ENCODE measurements around the gene PIP5K1A. TPM values are rescaled to one million over a fixed set of nuclear protein-coding genes. Genes with fewer than 3 reads are reported as not detected.

Gene PIP5K1A
- polyA plus RNA-seq, 1 of the 3 experiments (the other 2 are of a cell fraction) = 66.0 TPM

DNA sequence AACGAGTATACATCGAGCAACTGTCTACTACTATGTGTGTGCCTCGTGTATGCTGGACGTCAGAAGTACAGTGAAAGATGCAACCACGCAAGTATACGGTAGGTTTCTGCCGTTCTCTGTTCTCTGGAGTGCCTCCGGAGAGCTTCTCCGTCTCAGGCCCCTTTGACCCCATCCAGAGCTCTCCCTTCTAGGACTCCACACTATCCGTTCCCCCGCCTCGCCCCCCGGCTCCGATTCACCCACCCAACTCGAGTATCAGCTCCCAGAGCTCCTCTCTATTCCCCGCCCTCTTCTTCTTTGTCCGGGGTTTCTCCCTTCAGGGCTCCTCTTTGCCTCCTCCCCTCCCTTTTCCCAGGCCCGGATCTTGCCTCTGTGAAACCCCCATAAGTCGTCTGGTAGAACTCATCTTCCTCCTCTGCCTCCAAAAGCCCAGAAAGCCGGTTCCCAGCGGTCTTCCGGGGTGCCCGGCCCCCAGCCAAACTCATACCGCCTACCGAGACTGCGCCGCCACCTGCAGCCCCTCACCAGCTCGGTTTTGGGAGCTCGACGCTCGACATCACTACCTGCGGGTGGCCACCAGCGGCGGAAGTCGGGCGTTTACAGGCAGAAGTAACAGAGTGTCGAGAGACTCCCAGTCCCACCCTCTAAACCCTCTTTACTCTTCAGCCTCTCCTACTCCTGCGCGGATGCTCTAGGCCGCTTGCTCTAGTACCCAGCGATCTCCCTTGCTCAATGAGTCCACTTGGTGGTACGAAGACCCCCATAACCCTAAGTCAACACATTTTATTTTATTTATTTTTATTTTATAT is 8.5 kb upstream of the PIP5K1A start, which contains the start of gene VPS72 (continued):
- TF ChIP-seq TCF12 (IDR thresholded peaks at IDR 0.05) = peak; percentile 47; the same call in 1 of the 2 replicates
- TF ChIP-seq POLR2AphosphoS5 (IDR thresholded peaks at IDR 0.05; ENCODE audit: low read depth, low read length) = peak; percentile 99
- no peak for TF ChIP-seq RAD21 (IDR thresholded peaks at IDR 0.05; ENCODE audit: low read length)
- TF ChIP-seq, protein P1, sequence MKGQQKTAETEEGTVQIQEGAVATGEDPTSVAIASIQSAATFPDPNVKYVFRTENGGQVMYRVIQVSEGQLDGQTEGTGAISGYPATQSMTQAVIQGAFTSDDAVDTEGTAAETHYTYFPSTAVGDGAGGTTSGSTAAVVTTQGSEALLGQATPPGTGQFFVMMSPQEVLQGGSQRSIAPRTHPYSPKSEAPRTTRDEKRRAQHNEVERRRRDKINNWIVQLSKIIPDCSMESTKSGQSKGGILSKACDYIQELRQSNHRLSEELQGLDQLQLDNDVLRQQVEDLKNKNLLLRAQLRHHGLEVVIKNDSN (IDR thresholded peaks at IDR 0.05; ENCODE audit: borderline replicate concordance, low read depth) = no peak; the same call in 1 of the 2 replicates
- TF ChIP-seq SIN3A (IDR thresholded peaks at IDR 0.05; ENCODE audit: borderline replicate concordance, low read depth, low read length) = peak; percentile 98
- no peak for TF ChIP-seq FOXM1 (IDR thresholded peaks at IDR 0.05; ENCODE audit: low read depth)
- TF ChIP-seq FOSL2 (IDR thresholded peaks at IDR 0.05; ENCODE audit: borderline replicate concordance, low read depth) = no peak
- TF ChIP-seq, protein P2, sequence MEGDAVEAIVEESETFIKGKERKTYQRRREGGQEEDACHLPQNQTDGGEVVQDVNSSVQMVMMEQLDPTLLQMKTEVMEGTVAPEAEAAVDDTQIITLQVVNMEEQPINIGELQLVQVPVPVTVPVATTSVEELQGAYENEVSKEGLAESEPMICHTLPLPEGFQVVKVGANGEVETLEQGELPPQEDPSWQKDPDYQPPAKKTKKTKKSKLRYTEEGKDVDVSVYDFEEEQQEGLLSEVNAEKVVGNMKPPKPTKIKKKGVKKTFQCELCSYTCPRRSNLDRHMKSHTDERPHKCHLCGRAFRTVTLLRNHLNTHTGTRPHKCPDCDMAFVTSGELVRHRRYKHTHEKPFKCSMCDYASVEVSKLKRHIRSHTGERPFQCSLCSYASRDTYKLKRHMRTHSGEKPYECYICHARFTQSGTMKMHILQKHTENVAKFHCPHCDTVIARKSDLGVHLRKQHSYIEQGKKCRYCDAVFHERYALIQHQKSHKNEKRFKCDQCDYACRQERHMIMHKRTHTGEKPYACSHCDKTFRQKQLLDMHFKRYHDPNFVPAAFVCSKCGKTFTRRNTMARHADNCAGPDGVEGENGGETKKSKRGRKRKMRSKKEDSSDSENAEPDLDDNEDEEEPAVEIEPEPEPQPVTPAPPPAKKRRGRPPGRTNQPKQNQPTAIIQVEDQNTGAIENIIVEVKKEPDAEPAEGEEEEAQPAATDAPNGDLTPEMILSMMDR (IDR thresholded peaks at IDR 0.05) = no peak
- TF ChIP-seq, protein P3, sequence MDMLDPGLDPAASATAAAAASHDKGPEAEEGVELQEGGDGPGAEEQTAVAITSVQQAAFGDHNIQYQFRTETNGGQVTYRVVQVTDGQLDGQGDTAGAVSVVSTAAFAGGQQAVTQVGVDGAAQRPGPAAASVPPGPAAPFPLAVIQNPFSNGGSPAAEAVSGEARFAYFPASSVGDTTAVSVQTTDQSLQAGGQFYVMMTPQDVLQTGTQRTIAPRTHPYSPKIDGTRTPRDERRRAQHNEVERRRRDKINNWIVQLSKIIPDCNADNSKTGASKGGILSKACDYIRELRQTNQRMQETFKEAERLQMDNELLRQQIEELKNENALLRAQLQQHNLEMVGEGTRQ (IDR thresholded peaks at IDR 0.05; ENCODE audit: borderline replicate concordance, low read depth, low read length) = no peak
- peak; percentile 96 for TF ChIP-seq TAF1 (IDR thresholded peaks at IDR 0.05; ENCODE audit: borderline replicate concordance, low read depth, low read length)
- TF ChIP-seq, protein P4, sequence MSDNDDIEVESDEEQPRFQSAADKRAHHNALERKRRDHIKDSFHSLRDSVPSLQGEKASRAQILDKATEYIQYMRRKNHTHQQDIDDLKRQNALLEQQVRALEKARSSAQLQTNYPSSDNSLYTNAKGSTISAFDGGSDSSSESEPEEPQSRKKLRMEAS (IDR thresholded peaks at IDR 0.05; ENCODE audit: low read depth) = peak; percentile 70; the same call in 1 of the 2 replicates
- peak; percentile 60 for TF ChIP-seq MXI1 (IDR thresholded peaks at IDR 0.05; ENCODE audit: low read depth, low read length)
- no peak for TF ChIP-seq NFIC (IDR thresholded peaks at IDR 0.05; ENCODE audit: borderline replicate concordance)
- TF ChIP-seq EZH2phosphoT487 (IDR thresholded peaks at IDR 0.05; ENCODE audit: borderline replicate concordance, low read depth) = no peak
- no peak for TF ChIP-seq SMC3 (IDR thresholded peaks at IDR 0.05; ENCODE audit: low read depth, low read length)

DNA sequence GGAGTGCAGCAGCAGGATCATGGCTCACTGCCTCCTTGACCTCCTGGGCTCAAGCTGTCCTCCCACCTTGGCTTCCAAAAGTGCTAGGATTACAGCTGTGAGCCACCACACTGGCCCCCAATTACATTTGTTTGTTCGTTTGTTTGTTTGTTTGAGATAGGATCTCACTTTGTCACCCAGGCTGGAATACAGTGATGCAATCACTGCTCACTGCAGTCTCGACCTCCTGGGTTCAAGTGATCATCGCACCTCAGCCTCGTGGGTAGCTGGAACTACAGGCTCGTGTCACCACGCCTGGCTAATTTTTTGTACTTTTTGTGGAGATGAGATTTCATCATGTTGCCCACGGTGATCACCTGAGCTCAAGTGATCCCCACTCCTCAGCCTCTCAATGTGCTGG is 6.3 kb upstream of the PIP5K1A start:
- POLR2A ChIA-PET = interaction anchor here (1.0 kb wide), 1 partner anchor 62 kb away, joined by 4 read pairs; the partner anchor contains the start of gene PSMD4
- TF ChIP-seq NFIC (IDR thresholded peaks at IDR 0.05; ENCODE audit: borderline replicate concordance) (no peak), MXI1 (IDR thresholded peaks at IDR 0.05; ENCODE audit: low read depth, low read length) (no peak), SIN3A (IDR thresholded peaks at IDR 0.05; ENCODE audit: borderline replicate concordance, low read depth, low read length) (no peak), RAD21 (IDR thresholded peaks at IDR 0.05; ENCODE audit: low read length) (no peak), FOSL2 (IDR thresholded peaks at IDR 0.05; ENCODE audit: borderline replicate concordance, low read depth) (no peak), TAF1 (IDR thresholded peaks at IDR 0.05; ENCODE audit: borderline replicate concordance, low read depth, low read length) (no peak), GABPA (IDR thresholded peaks at IDR 0.05; ENCODE audit: low read depth) (no peak), YY1 (IDR thresholded peaks at IDR 0.05; ENCODE audit: low read depth) (no peak), JUND (IDR thresholded peaks at IDR 0.05) (no peak), FOXM1 (IDR thresholded peaks at IDR 0.05; ENCODE audit: low read depth) (no peak), EZH2phosphoT487 (IDR thresholded peaks at IDR 0.05; ENCODE audit: borderline replicate concordance, low read depth) (no peak), ELF1 (IDR thresholded peaks at IDR 0.05) (no peak), SMC3 (IDR thresholded peaks at IDR 0.05; ENCODE audit: low read depth, low read length) (no peak), MEF2A (IDR thresholded peaks at IDR 0.05; ENCODE audit: borderline replicate concordance, low read depth) (no peak), POLR2AphosphoS5 (IDR thresholded peaks at IDR 0.05; ENCODE audit: low read depth, low read length) (no peak)
- TF ChIP-seq, protein P5, sequence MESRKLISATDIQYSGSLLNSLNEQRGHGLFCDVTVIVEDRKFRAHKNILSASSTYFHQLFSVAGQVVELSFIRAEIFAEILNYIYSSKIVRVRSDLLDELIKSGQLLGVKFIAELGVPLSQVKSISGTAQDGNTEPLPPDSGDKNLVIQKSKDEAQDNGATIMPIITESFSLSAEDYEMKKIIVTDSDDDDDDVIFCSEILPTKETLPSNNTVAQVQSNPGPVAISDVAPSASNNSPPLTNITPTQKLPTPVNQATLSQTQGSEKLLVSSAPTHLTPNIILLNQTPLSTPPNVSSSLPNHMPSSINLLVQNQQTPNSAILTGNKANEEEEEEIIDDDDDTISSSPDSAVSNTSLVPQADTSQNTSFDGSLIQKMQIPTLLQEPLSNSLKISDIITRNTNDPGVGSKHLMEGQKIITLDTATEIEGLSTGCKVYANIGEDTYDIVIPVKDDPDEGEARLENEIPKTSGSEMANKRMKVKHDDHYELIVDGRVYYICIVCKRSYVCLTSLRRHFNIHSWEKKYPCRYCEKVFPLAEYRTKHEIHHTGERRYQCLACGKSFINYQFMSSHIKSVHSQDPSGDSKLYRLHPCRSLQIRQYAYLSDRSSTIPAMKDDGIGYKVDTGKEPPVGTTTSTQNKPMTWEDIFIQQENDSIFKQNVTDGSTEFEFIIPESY (IDR thresholded peaks at IDR 0.05; ENCODE audit: borderline replicate concordance, low read depth) = no peak

More for the DNA sequence above, 6.3 kb upstream of the PIP5K1A start:
- Histone ChIP-seq H2AFZ (ENCODE audit: low read depth) (no peak overlapping the region), H3K9me3 (no peaks in the 10 kb centered on the region), H3F3A (replicated peaks; ENCODE audit: insufficient read depth) (peaks cover 31% of the 10 kb centered on the region), H3K9me2 (no peaks in the 10 kb centered on the region), H3K36me3 (replicated peaks in 1 of 2; ENCODE audit: control insufficient read depth in 1 of 2, insufficient read depth in 2 of 2, low read length in 1 of 2) (no peaks in the 10 kb centered on the region), H3K27ac (ENCODE audit: low read depth in 2 of 2, low read length in 1 of 2) (no peak overlapping the region), H3K4me3 (ENCODE audit: low read depth in 2 of 2, low read length in 1 of 2) (no peak overlapping the region), H3K9ac (no peak overlapping the region), H4K20me1 (ENCODE audit: insufficient read depth) (no peaks in the 10 kb centered on the region), H3K27me3 (ENCODE audit: insufficient read depth) (no peaks in the 10 kb centered on the region), H3K4me2 (no peak overlapping the region), H3K79me2 (ENCODE audit: insufficient read depth) (peaks cover 27% of the 10 kb centered on the region), H3K4me1 (ENCODE audit: control insufficient read depth in 1 of 2, insufficient read depth in 2 of 2, low read depth in 1 of 2, low read length in 1 of 2) (peaks cover 0 to 9% of the 10 kb centered on the region in 2 experiments; a peak in 1 of 4 replicates)
- CTCF ChIA-PET = interaction anchor here (1.9 kb wide), 1 partner anchor 60 kb away, joined by 8 read pairs; no protein-coding TSS in a partner anchor
- no peak for DNase-seq
- WGBS (ENCODE audit: low lambda C conversion rate) = 76% methylated on average over 7 of the region's 7 CpGs

Data from SK-N-SH (cell line).